HepG2 (cell line): ENCODE data around the gene SEMA3E. TPM values are rescaled to one million over a fixed set of nuclear protein-coding genes. Genes with fewer than 3 reads are reported as not detected.

Experiments used
- ATAC-seq: fragments of 200-7000 bp; cut with Tn5 transposase; 3 replicates; pipeline ENCODE4 v1.9.1; 2020; ENCODE audit warnings: mild to moderate bottlenecking, moderate library complexity
- BruUV-seq: library from RNA; stranded (reverse); fragments of 400-500 nt; replicated peaks from 2 replicates; lab custom pipeline; 2021; lab: Mats Ljungman, UMichigan
- CTCF ChIA-PET: fragments of 300-600 bp; formaldehyde crosslinking; extraction: SDS; loops from one replicate; lab custom pipeline; 2021; ENCODE audit warnings: low total read pairs, inconsistent platforms, low intra/inter-chr PET ratio; lab: Yijun Ruan, JAX
- POLR2A ChIA-PET: fragments of 350-600 bp; sonication (Branson Sonifier 250); formaldehyde crosslinking; loops from one replicate; lab custom pipeline; 2020; ENCODE audit warnings: antibody characterized with exemption, inconsistent platforms; lab: Yijun Ruan, JAX
- DNase-seq: peaks from one replicate; pipeline ENCODE4 v3.0.0-alpha.2; 2015; ENCODE audit warnings: low spot score
- FAIRE-seq: peaks from 3 replicates; lab custom pipeline; 2011; peaks lifted over from hg19 to GRCh38; lab: Jason Lieb, UNC
- H2AFZ ChIP-seq: one replicate; pipeline ENCODE4 v1.6.1; 2011; ENCODE audit warnings: low read length, inconsistent platforms
- H3K27ac ChIP-seq: fragments of 300-600 bp; 3 replicates; pipeline ENCODE4 v1.8.0; 2011; ENCODE audit warnings: mixed run types, mild to moderate bottlenecking, mixed read lengths, low read length, inconsistent platforms; ENCODE audit not compliant: insufficient read depth; ENCODE audit errors: extremely low read length
- H3K27me3 ChIP-seq, 2 experiments: fragments of 200-600 bp in 1 of 2; 2 replicates in 1 of 2; 3 replicates in 1 of 2; pipeline versions ENCODE4 v1.6.0 to v1.8.0; 2011; ENCODE audit warnings: low read length in 2 of 2, mild to moderate bottlenecking in 2 of 2, moderate library complexity in 2 of 2, inconsistent platforms in 1 of 2; ENCODE audit not compliant: insufficient read depth in 2 of 2, control insufficient read depth in 1 of 2
- H3K36me3 ChIP-seq, 2 experiments: fragments of 200-600 bp in 1 of 2; replicated peaks in 1 of 2; 2 replicates in 1 of 2; 3 replicates in 1 of 2; pipeline versions ENCODE4 v1.5.1 to v1.8.0; 2011; ENCODE audit warnings: low read length in 2 of 2, inconsistent platforms in 1 of 2; ENCODE audit not compliant: insufficient read depth in 2 of 2, control insufficient read depth in 1 of 2
- H3K4me1 ChIP-seq: 2 replicates; pipeline ENCODE4 v1.5.1; 2012; ENCODE audit warnings: low read length, inconsistent platforms; ENCODE audit not compliant: insufficient read depth
- H3K4me2 ChIP-seq: 2 replicates; pipeline ENCODE4 v1.6.0; 2011; ENCODE audit warnings: low read depth, low read length, inconsistent platforms
- H3K4me3 ChIP-seq, 3 experiments: fragments of 200-600 bp in 1 of 3; sonication (generic), shearing (Covaris generic) in 1 of 3; replicated peaks in 1 of 3; 2 replicates each; pipeline ENCODE4 v1.5.1; 2011 to 2016; ENCODE audit warnings: low read length in 3 of 3, inconsistent platforms in 2 of 3, low read depth in 2 of 3, mild to moderate bottlenecking in 2 of 3, control low read depth in 1 of 3, mixed read lengths in 1 of 3; ENCODE audit not compliant: insufficient read depth in 1 of 3
- H3K79me2 ChIP-seq: one replicate; pipeline ENCODE4 v1.6.1; 2011; ENCODE audit warnings: low read length, inconsistent platforms; ENCODE audit not compliant: insufficient read depth
- H3K9ac ChIP-seq: 2 replicates; pipeline ENCODE4 v1.6.0; 2011; ENCODE audit warnings: mild to moderate bottlenecking, low read depth, low read length, inconsistent platforms; ENCODE audit not compliant: insufficient read depth
- H3K9me3 ChIP-seq: 2 replicates; pipeline ENCODE4 v1.5.1; 2012; ENCODE audit warnings: mild to moderate bottlenecking, low read length
- H4K20me1 ChIP-seq: 2 replicates; pipeline ENCODE4 v1.6.0; 2011; ENCODE audit warnings: inconsistent platforms, mild to moderate bottlenecking, low read length, moderate library complexity; ENCODE audit not compliant: insufficient read depth
- FOXJ3 ChIP-seq: sonication (generic); formaldehyde crosslinking; IDR thresholded peaks from 2 replicates; pipeline ENCODE4 v1.4.0; 2020; ENCODE audit warnings: missing genetic modification reagents, mild to moderate bottlenecking, borderline replicate concordance
- FOXO1 ChIP-seq: sonication (generic); formaldehyde crosslinking; IDR thresholded peaks from 2 replicates; pipeline ENCODE4 v1.4.0; 2020; ENCODE audit warnings: missing genetic modification reagents
- HES4 ChIP-seq: sonication (generic); formaldehyde crosslinking; IDR thresholded peaks from 2 replicates; pipeline ENCODE4 v1.9.0; 2021; ENCODE audit warnings: mild to moderate bottlenecking, missing genetic modification reagents, borderline replicate concordance
- HNF4A ChIP-seq: sonication (generic); formaldehyde crosslinking; IDR thresholded peaks from 2 replicates; pipeline ENCODE4 v1.4.0; 2020; ENCODE audit warnings: missing genetic modification reagents
- ISX ChIP-seq: sonication (generic); formaldehyde crosslinking; conservative IDR thresholded peaks from 2 replicates; pipeline ENCODE4 v1.5.0; 2020; ENCODE audit warnings: missing genetic modification reagents
- KLF13 ChIP-seq: sonication (generic); formaldehyde crosslinking; IDR thresholded peaks from 2 replicates; pipeline ENCODE4 v1.4.0; 2020; ENCODE audit warnings: mild to moderate bottlenecking, missing genetic modification reagents
- NFE2L1 ChIP-seq: sonication (generic); formaldehyde crosslinking; IDR thresholded peaks from 2 replicates; pipeline ENCODE4 v1.4.0; 2020; ENCODE audit warnings: missing genetic modification reagents, mild to moderate bottlenecking, borderline replicate concordance
- NR2F2 ChIP-seq: IDR thresholded peaks from 2 replicates; pipeline ENCODE4 v1.6.1; 2012; ENCODE audit warnings: low read depth, inconsistent platforms, borderline replicate concordance
- PHF8 ChIP-seq: sonication (generic); formaldehyde crosslinking; IDR thresholded peaks from 2 replicates; pipeline ENCODE4 v1.5.0; 2020; ENCODE audit warnings: missing genetic modification reagents
- SOX5 ChIP-seq: IDR thresholded peaks from 2 replicates; pipeline ENCODE4 v1.6.1; 2016; ENCODE audit warnings: borderline replicate concordance
- SYNCRIP ChIP-seq: fragments of 200-400 bp; formaldehyde crosslinking; IDR thresholded peaks from 2 replicates; pipeline ENCODE4 v1.6.1; 2018; ENCODE audit warnings: mild to moderate bottlenecking, low read depth, low read length; ENCODE audit not compliant: insufficient read depth
- ZNF709 ChIP-seq: sonication (generic); formaldehyde crosslinking; IDR thresholded peaks from 2 replicates; pipeline ENCODE4 v1.5.0; 2020; ENCODE audit warnings: mild to moderate bottlenecking, missing genetic modification reagents
- ZSCAN22 ChIP-seq: sonication (generic); formaldehyde crosslinking; IDR thresholded peaks from 2 replicates; pipeline ENCODE4 v1.4.0; 2020; ENCODE audit warnings: mild to moderate bottlenecking, missing genetic modification reagents
- ZSCAN29 ChIP-seq: sonication (generic); formaldehyde crosslinking; conservative IDR thresholded peaks from 2 replicates; pipeline ENCODE4 v1.4.0; 2020; ENCODE audit warnings: mild to moderate bottlenecking, missing genetic modification reagents
- WGBS: methylation state at CpG from one replicate; pipeline ENCODE4 v1.1.6; 2017; ENCODE audit warnings: low lambda C conversion rate; 5-methylcytosine and 5-hydroxymethylcytosine counted together
- in situ Hi-C: cut with HindIII; loops from 2 replicates; pipeline ENCODE4 v1.10.0; 2017; ENCODE audit warnings: low pct_unique_long_range_greater_than_20kb; ENCODE audit not compliant: extremely low pct_ligation_motif_present
- intact Hi-C: fragments of 100-400 bp; cut with micrococcal nuclease; formaldehyde crosslinking; loops from one replicate; pipeline ENCODE4 v1.10.0; 2022; ENCODE audit not compliant: unreplicated experiment
- polyA plus RNA-seq, 8 experiments: library from polyadenylated mRNA; depleted of rRNA in 3 of 8; stranded (reverse) in 7 of 8; unstranded in 1 of 8; fragments of >200 nt; fragmentation: Illumina TruSeq in 4 of 8; extraction: Trizol in 4 of 8; gene quantifications; 2 replicates each; pipeline versions ENCODE4 v1.2.1 to v1.2.3, GENCODE V29; 2011 to 2016; ENCODE audit warnings: low read depth in 4 of 8, missing spikeins in 1 of 8, mixed read lengths in 1 of 8; ENCODE audit not compliant: insufficient read depth in 1 of 8
- total RNA-seq, 5 experiments: library from RNA; depleted of rRNA; stranded (reverse); fragments of >200 nt; fragmentation: Illumina TruSeq; extraction: Trizol; gene quantifications; 2 replicates each; pipeline ENCODE4 v1.2.3, GENCODE V29; 2016; ENCODE audit warnings: low read depth in 1 of 5

SEMA3E gene
- total and polyA plus RNA-seq, 2 of the 13 experiments (the other 11 are each of a cell fraction or from before 2014, with no cell fraction given) = not detected

GRCh38 chr7:83457022-83457892, 191.7 kb downstream of the SEMA3E start:
- Histone ChIP-seq H3K9ac (no peak overlapping the region), H3K4me2 (no peak overlapping the region), H3K79me2 (no peaks in the 10 kb centered on the region), H3K36me3 (no peaks in the 10 kb centered on the region), H3K4me3 (no peak overlapping the region), H4K20me1 (no peaks in the 10 kb centered on the region), H3K27me3 (no peaks in the 10 kb centered on the region), H3K27ac (no peak overlapping the region), H3K4me1 (no peaks in the 10 kb centered on the region), H2AFZ (no peak overlapping the region), H3K9me3 (no peaks in the 10 kb centered on the region)
- CTCF ChIA-PET = no interaction called here
- intact Hi-C loops = no loop called here
- in situ Hi-C loops = no loop called here
- TF ChIP-seq NFE2L1 (CRISPR knock-in tag) = no peak
- TF ChIP-seq SYNCRIP = no peak
- no peak for TF ChIP-seq ZNF709 (CRISPR knock-in tag)
- no peak for TF ChIP-seq ZSCAN29 (CRISPR knock-in tag)
- no peak for TF ChIP-seq FOXO1 (CRISPR knock-in tag)
- no peak for TF ChIP-seq ISX (CRISPR knock-in tag)
- TF ChIP-seq ZSCAN22 (CRISPR knock-in tag) = no peak
- no peak for TF ChIP-seq NR2F2
- TF ChIP-seq KLF13 (CRISPR knock-in tag) = no peak
- no peak for TF ChIP-seq PHF8 (CRISPR knock-in tag)
- TF ChIP-seq SOX5 (CRISPR knock-in tag) = no peak
- TF ChIP-seq HES4 (CRISPR knock-in tag) = no peak
- TF ChIP-seq FOXJ3 (CRISPR knock-in tag) = no peak
- no peak for TF ChIP-seq HNF4A (CRISPR knock-in tag)
- no TSS peak for BruUV-seq
- POLR2A ChIA-PET = no interaction called here
- WGBS = 28% methylated on average over 5 of the region's 5 CpGs
- FAIRE-seq (no peak), DNase-seq (no peak), ATAC-seq (no peak)
